Right lung (tissue), 5 donors: Measurements from ENCODE around the gene DSCAM. TPM values are rescaled to one million over a fixed set of nuclear protein-coding genes. Genes with fewer than 3 reads are reported as not detected.

Source experiments
- DNase-seq, 2 donors: peaks; one replicate each; pipeline ENCODE4 v3.0.0-alpha.2; 2013
- polyA plus RNA-seq, 5 donors: library from polyadenylated mRNA; unstranded; fragments of 120-200 nt; gene quantifications; one replicate each; pipeline versions ENCODE4 v1.2.1 to v1.2.3, GENCODE V29; 2013; ENCODE audit warnings: inconsistent platforms in 1 of 5, low replicate concordance in 1 of 5; ENCODE audit not compliant: insufficient read length in 5 of 5, insufficient read depth in 1 of 5

The DSCAM gene
- polyA plus RNA-seq, 5 donors, result 0.03 to 0.23 (median 0.10) TPM

GRCh38 chr21:40839521-40839920 lies 7.4 kb downstream of the DSCAM start:
- no peak for DNase-seq

- DNase-seq, result no peak
Observed at GRCh38 chr21:40837456-40837855, 9.5 kb downstream of the DSCAM start.

- DNase-seq, result no peak
Observed at GRCh38 chr21:40835184-40835694, 11.7 kb downstream of the DSCAM start.

GRCh38 chr21:40833184-40833583 lies 13.8 kb downstream of the DSCAM start:
- no peak for DNase-seq

GRCh38 chr21:40832316-40832715 lies 14.6 kb downstream of the DSCAM start:
- DNase-seq, result no peak

GRCh38 chr21:40830836-40831235 lies 16.1 kb downstream of the DSCAM start:
- DNase-seq, result no peak

- DNase-seq, result no peak
Observed at GRCh38 chr21:40829791-40830190, 17.2 kb downstream of the DSCAM start.

- no peak for DNase-seq
Observed at GRCh38 chr21:40829308-40829707, 17.6 kb downstream of the DSCAM start.

GRCh38 chr21:40827509-40827908 lies 19.4 kb downstream of the DSCAM start:
- no peak for DNase-seq

- DNase-seq, result no peak
Observed at GRCh38 chr21:40819071-40819900, 27.7 kb downstream of the DSCAM start.

- no peak for DNase-seq
Observed at GRCh38 chr21:40813918-40814317, 33.0 kb downstream of the DSCAM start.

- no peak for DNase-seq
Observed at GRCh38 chr21:40809673-40810197, 37.2 kb downstream of the DSCAM start.

GRCh38 chr21:40803101-40803500 lies 43.9 kb downstream of the DSCAM start:
- DNase-seq, result no peak

- DNase-seq, result no peak
Observed at GRCh38 chr21:40800126-40800525, 46.8 kb downstream of the DSCAM start.

GRCh38 chr21:40797891-40798290 lies 49.1 kb downstream of the DSCAM start:
- no peak for DNase-seq

- no peak for DNase-seq
Observed at GRCh38 chr21:40797410-40797809, 49.5 kb downstream of the DSCAM start.

GRCh38 chr21:40796464-40796863 lies 50.5 kb downstream of the DSCAM start:
- DNase-seq, result no peak

- DNase-seq, result no peak
Observed at GRCh38 chr21:40795313-40795712, 51.6 kb downstream of the DSCAM start.

GRCh38 chr21:40792691-40793456 lies 54.1 kb downstream of the DSCAM start:
- peak in 1 of 2 donors; percentile 22 for DNase-seq

GRCh38 chr21:40788635-40789034 lies 58.3 kb downstream of the DSCAM start:
- DNase-seq, result no peak

- DNase-seq, result no peak
Observed at GRCh38 chr21:40783404-40783803, 63.6 kb downstream of the DSCAM start.

GRCh38 chr21:40770435-40771055 lies 76.4 kb downstream of the DSCAM start:
- no peak for DNase-seq
